SK-N-SH treated with all-trans-retinoic acid at 6 μM for 48 hours (cell line): ENCODE measurements around the gene TMEM132A.

Experiments used
- BACH2 ChIP-seq: fragments of 250-450 bp; sonication (Bioruptor Pico); IDR thresholded peaks from 2 replicates; pipeline ENCODE4 v1.9.0; 2021; ENCODE audit warnings: mild to moderate bottlenecking, borderline replicate concordance
- CSDC2 ChIP-seq: fragments of 250-450 bp; sonication (Bioruptor Pico); IDR thresholded peaks from 2 replicates; pipeline ENCODE4 v1.5.0; 2020; ENCODE audit warnings: mild to moderate bottlenecking, moderate library complexity
- ESRRG ChIP-seq: fragments of 250-450 bp; sonication (Bioruptor Pico); IDR thresholded peaks from 2 replicates; pipeline ENCODE4 v1.6.1; 2021; ENCODE audit warnings: mild to moderate bottlenecking
- SNAI2 ChIP-seq: fragments of 250-450 bp; sonication (Bioruptor Pico); IDR thresholded peaks from 2 replicates; pipeline ENCODE4 v1.5.0; 2020; ENCODE audit warnings: mild to moderate bottlenecking, moderate library complexity
- ZNF565 ChIP-seq: fragments of 450-650 bp; formaldehyde crosslinking; conservative IDR thresholded peaks from 2 replicates; pipeline ENCODE4 v1.5.0; 2020; ENCODE audit warnings: low read depth, mild to moderate bottlenecking, moderate library complexity
- TF ChIP-seq, protein P1 (sequence below): fragments of 250-450 bp; sonication (Bioruptor Pico); IDR thresholded peaks from 2 replicates; pipeline ENCODE4 v1.5.1; 2020; ENCODE audit warnings: low read depth, mild to moderate bottlenecking, moderate library complexity
- TF ChIP-seq, protein P2 (sequence below): fragments of 250-450 bp; sonication (Bioruptor Pico); IDR thresholded peaks from 2 replicates; pipeline ENCODE4 v1.5.1; 2021; ENCODE audit warnings: mild to moderate bottlenecking, moderate library complexity
- TF ChIP-seq, protein P3 (sequence below): fragments of 250-450 bp; sonication (Bioruptor Pico); IDR thresholded peaks from 2 replicates; pipeline ENCODE4 v1.8.0; 2021; ENCODE audit warnings: low read depth, mild to moderate bottlenecking, moderate library complexity, borderline replicate concordance
- TF ChIP-seq, protein P4 (sequence below): fragments of 250-450 bp; sonication (Bioruptor Pico); IDR thresholded peaks from 2 replicates; pipeline ENCODE4 v1.8.0; 2020; ENCODE audit warnings: mild to moderate bottlenecking, moderate library complexity, borderline replicate concordance

DNA sequence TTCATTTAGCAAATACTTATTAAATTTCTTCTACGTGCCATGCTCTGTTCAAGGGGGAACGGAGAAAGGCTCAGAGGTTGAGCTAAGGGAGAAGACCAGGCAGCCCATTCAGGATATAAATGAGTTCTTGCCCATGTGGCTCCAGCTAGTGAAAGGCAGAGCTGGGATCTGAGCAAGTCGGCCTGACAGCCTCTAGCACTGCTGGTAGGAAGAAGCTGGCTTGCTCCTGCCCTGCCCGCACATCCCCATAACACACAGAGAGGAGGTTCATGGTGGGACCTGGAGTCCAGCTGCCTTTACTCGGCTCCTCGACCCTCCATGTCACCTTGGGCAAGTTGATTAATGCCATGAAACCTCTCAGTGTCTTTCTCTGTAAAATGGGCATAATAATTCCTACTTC, 25.8 kb downstream of the TMEM132A start:
- TF ChIP-seq, protein P1, sequence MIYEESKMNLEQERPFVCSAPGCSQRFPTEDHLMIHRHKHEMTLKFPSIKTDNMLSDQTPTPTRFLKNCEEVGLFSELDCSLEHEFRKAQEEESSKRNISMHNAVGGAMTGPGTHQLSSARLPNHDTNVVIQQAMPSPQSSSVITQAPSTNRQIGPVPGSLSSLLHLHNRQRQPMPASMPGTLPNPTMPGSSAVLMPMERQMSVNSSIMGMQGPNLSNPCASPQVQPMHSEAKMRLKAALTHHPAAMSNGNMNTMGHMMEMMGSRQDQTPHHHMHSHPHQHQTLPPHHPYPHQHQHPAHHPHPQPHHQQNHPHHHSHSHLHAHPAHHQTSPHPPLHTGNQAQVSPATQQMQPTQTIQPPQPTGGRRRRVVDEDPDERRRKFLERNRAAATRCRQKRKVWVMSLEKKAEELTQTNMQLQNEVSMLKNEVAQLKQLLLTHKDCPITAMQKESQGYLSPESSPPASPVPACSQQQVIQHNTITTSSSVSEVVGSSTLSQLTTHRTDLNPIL = no peak
- TF ChIP-seq, protein P2, sequence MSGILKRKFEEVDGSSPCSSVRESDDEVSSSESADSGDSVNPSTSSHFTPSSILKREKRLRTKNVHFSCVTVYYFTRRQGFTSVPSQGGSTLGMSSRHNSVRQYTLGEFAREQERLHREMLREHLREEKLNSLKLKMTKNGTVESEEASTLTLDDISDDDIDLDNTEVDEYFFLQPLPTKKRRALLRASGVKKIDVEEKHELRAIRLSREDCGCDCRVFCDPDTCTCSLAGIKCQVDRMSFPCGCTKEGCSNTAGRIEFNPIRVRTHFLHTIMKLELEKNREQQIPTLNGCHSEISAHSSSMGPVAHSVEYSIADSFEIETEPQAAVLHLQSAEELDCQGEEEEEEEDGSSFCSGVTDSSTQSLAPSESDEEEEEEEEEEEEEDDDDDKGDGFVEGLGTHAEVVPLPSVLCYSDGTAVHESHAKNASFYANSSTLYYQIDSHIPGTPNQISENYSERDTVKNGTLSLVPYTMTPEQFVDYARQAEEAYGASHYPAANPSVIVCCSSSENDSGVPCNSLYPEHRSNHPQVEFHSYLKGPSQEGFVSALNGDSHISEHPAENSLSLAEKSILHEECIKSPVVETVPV = no peak
- TF ChIP-seq ZNF565 (CRISPR knock-in tag) (no peak), ESRRG (CRISPR knock-in tag) (no peak), BACH2 (CRISPR knock-in tag) (no peak), SNAI2 (no peak), CSDC2 (no peak)
- TF ChIP-seq, protein P3, sequence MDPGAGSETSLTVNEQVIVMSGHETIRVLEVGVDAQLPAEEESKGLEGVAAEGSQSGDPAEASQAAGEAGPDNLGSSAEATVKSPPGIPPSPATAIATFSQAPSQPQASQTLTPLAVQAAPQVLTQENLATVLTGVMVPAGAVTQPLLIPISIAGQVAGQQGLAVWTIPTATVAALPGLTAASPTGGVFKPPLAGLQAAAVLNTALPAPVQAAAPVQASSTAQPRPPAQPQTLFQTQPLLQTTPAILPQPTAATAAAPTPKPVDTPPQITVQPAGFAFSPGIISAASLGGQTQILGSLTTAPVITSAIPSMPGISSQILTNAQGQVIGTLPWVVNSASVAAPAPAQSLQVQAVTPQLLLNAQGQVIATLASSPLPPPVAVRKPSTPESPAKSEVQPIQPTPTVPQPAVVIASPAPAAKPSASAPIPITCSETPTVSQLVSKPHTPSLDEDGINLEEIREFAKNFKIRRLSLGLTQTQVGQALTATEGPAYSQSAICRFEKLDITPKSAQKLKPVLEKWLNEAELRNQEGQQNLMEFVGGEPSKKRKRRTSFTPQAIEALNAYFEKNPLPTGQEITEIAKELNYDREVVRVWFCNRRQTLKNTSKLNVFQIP = no peak
- TF ChIP-seq, protein P4, sequence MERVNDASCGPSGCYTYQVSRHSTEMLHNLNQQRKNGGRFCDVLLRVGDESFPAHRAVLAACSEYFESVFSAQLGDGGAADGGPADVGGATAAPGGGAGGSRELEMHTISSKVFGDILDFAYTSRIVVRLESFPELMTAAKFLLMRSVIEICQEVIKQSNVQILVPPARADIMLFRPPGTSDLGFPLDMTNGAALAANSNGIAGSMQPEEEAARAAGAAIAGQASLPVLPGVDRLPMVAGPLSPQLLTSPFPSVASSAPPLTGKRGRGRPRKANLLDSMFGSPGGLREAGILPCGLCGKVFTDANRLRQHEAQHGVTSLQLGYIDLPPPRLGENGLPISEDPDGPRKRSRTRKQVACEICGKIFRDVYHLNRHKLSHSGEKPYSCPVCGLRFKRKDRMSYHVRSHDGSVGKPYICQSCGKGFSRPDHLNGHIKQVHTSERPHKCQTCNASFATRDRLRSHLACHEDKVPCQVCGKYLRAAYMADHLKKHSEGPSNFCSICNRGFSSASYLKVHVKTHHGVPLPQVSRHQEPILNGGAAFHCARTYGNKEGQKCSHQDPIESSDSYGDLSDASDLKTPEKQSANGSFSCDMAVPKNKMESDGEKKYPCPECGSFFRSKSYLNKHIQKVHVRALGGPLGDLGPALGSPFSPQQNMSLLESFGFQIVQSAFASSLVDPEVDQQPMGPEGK (CRISPR knock-in tag) = no peak
